LHCN-M2 (cell line): ENCODE data around the gene RPS6KA6. TPM values are rescaled to one million over a fixed set of nuclear protein-coding genes. Genes with fewer than 3 reads are reported as not detected.

ENCODE experiments used
- DNase-seq: peaks from one replicate; pipeline ENCODE4 v3.0.0-alpha.2; 2012; ENCODE audit warnings: low read depth
- polyA plus RNA-seq: library from polyadenylated mRNA; unstranded; fragments of >200 nt; gene quantifications from one replicate; pipeline ENCODE4 v1.2.1, GENCODE V29; 2012; ENCODE audit warnings: missing spikeins
- total RNA-seq: library from RNA; depleted of rRNA; stranded (reverse); fragments of >200 nt; gene quantifications from 2 replicates; pipeline ENCODE4 v1.2.3, GENCODE V29; 2014; rRNA removed

The RPS6KA6 gene
- total RNA-seq: 1.8 and 2.1 TPM in 2 replicates
- polyA plus RNA-seq: 0.61 TPM

- DNase-seq: peak; percentile 13
Measured at GRCh38 chrX:84187533-84188319, at the start of gene RPS6KA6. Gene RPS6KA6 (minus strand): TSS chrX:84188199. CDS start chrX:84187899, 300 bp downstream.

GRCh38 chrX:84224741-84225140 is 36.7 kb upstream of the RPS6KA6 start:
- no peak for DNase-seq

GRCh38 chrX:84223261-84223660 is 35.3 kb upstream of the RPS6KA6 start:
- DNase-seq: no peak

- no peak for DNase-seq
Measured at GRCh38 chrX:84221181-84221580, 33.2 kb upstream of the RPS6KA6 start.

- DNase-seq: peak; percentile 45
Measured at GRCh38 chrX:84219551-84219950, 31.6 kb upstream of the RPS6KA6 start.

GRCh38 chrX:84218726-84219125 is 30.7 kb upstream of the RPS6KA6 start:
- DNase-seq: no peak

- DNase-seq: no peak
Measured at GRCh38 chrX:84216881-84217280, 28.9 kb upstream of the RPS6KA6 start.

- no peak for DNase-seq
Measured at GRCh38 chrX:84216406-84216805, 28.4 kb upstream of the RPS6KA6 start.

- DNase-seq: peak; percentile 2
Measured at GRCh38 chrX:84205276-84205675, 17.3 kb upstream of the RPS6KA6 start.

GRCh38 chrX:84199688-84200087 is 11.7 kb upstream of the RPS6KA6 start:
- no peak for DNase-seq

- DNase-seq: no peak
Measured at GRCh38 chrX:84197550-84197949, 9.6 kb upstream of the RPS6KA6 start.

- DNase-seq: no peak
Measured at GRCh38 chrX:84192006-84192405, 4.0 kb upstream of the RPS6KA6 start.

GRCh38 chrX:84189125-84189524 is 1.1 kb upstream of the RPS6KA6 start:
- no peak for DNase-seq

- DNase-seq: peak; percentile 39
Measured at GRCh38 chrX:84188320-84188834, 378 bp upstream of the RPS6KA6 start.

- peak; percentile 6 for DNase-seq
Measured at GRCh38 chrX:84186603-84187532, 1.1 kb downstream of the RPS6KA6 start.

GRCh38 chrX:84182516-84182915 is 5.5 kb downstream of the RPS6KA6 start:
- DNase-seq: no peak

GRCh38 chrX:84175958-84176357 is 12.0 kb downstream of the RPS6KA6 start:
- DNase-seq: no peak

GRCh38 chrX:84175274-84175673 is 12.7 kb downstream of the RPS6KA6 start:
- DNase-seq: no peak

- no peak for DNase-seq
Measured at GRCh38 chrX:84174348-84174747, 13.7 kb downstream of the RPS6KA6 start.

GRCh38 chrX:84170931-84171330 is 17.1 kb downstream of the RPS6KA6 start:
- DNase-seq: peak; percentile 26

GRCh38 chrX:84168574-84168973 is 19.4 kb downstream of the RPS6KA6 start:
- peak; percentile 46 for DNase-seq

GRCh38 chrX:84168095-84168494 is 19.9 kb downstream of the RPS6KA6 start:
- DNase-seq: peak; percentile 43
